GM12874 (cell line): ENCODE results near the gene OLIG2.

Experiments used
- TF ChIP-seq, protein P1 (sequence below): IDR thresholded peaks from 2 replicates; pipeline ENCODE4 v1.5.1; 2011; ENCODE audit warnings: low read depth, mild to moderate bottlenecking, control low read depth, low read length, moderate library complexity; ENCODE audit not compliant: insufficient read depth

The OLIG2 gene

DNA sequence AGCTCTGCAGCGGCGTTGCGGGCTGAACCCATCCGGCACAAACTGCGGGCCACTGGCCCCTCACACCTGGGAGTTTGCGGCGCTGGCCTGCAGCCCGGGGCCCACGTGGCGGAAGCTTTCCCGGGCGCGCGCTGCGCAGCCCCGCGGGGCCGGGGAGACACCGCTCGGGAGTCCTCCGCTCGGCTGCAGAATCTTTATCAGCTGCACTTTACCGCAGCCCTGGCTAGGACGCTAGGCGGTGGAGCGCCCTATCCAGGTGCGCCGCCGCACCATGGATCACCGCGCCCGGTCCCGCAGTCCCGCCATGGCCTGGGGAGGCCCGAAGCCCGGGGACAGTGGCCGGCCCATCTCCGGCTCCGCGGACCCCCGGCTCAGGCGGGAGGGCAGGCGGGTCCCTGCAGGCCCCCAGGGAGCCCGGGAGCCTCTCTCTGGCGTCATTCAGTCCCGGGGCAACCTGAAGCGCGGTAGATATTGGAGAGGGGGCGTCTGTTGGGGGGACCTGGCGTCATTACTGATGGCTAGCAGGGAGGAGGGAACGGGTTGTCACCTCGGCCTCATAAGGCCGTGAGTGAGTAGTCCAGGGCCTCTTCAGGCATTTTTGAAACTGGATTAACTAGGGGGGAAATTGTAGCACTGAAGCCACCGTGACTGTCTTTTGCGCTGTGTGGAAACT is 5.7 kb upstream of the OLIG2 start:
- TF ChIP-seq, protein P1, sequence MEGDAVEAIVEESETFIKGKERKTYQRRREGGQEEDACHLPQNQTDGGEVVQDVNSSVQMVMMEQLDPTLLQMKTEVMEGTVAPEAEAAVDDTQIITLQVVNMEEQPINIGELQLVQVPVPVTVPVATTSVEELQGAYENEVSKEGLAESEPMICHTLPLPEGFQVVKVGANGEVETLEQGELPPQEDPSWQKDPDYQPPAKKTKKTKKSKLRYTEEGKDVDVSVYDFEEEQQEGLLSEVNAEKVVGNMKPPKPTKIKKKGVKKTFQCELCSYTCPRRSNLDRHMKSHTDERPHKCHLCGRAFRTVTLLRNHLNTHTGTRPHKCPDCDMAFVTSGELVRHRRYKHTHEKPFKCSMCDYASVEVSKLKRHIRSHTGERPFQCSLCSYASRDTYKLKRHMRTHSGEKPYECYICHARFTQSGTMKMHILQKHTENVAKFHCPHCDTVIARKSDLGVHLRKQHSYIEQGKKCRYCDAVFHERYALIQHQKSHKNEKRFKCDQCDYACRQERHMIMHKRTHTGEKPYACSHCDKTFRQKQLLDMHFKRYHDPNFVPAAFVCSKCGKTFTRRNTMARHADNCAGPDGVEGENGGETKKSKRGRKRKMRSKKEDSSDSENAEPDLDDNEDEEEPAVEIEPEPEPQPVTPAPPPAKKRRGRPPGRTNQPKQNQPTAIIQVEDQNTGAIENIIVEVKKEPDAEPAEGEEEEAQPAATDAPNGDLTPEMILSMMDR, result no peak

DNA sequence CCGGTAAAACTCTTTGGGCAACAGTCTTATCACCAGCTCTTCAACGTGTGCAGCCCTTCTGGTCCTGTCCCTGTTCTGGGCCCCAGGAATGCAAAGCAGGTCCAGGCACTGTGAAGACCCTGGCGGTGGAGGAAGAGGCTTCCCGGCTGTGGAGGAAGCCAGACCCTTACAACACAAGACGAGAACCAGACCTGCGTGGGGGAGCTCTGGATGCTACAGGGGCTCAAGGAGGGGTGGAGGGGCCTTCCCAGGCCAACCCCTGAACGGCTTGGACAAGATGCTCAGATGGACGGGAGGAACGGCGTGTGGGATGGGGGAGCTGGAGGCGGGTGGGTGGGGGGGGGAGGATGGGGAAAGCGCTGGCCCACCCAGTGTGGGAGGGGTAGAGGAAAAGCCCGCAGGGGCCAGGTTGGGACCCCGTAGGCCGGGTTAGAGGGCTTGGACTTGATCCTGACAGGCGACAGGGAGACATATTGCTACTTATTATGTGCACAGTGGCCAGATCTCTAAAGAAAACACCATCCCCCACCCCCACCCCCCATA is 5.1 kb upstream of the OLIG2 start:
- TF ChIP-seq, protein P1, result no peak

DNA sequence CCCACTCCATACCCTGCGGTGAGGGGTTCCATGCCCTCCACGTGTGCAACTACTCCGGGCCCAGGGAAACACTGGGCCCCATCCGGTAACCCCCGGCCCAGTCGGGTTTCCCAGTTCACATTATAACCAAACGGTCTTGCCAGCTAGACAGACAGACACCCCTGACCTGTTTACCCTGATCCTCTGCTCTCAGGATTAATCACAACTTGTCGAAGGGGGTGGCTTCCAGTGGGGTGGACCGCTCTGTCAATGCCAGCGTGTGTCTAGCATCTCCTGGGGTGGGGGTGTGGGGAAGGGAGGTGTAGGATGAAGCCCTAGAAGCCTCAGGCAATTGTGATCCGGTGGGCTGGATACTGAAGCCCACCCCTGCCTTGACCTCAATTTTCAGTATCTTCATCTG is 4.6 kb upstream of the OLIG2 start:
- TF ChIP-seq, protein P1, result no peak

DNA sequence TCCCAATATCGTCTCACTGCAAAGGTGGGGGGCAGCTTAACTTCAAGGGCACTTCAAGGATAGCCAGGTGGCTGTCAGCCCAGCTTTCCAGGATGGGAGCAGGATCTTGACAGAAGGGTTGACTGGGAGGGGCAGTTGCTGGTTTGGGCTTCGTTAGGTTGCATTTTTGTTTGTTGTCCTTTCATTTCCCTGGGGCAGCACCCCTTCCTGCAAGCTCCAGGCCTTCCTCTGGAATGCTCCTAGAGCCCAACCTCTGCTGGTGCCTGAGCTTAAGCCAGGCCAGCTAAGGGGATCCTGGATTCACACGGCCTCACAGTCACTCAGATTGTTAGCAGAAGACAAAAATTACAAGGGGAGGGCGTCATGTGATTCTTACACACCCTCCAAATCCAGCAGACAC is 4.1 kb upstream of the OLIG2 start:
- TF ChIP-seq, protein P1, result no peak

DNA sequence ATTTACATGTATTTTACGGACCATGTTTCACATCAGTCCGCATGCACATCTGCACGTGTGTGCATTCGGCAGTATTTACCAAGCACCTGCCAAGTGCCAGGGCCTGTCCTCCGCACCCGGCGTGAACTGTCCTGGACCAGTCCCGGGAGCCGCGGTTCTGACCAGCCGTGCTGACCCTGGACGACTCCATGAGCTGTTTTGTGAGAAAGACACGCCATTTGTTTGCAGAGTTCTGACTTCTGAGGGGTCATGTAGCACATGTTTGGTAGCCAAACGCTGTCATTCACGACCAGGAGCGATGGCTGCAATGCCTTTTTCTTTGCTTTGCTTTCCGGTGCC is 3.3 kb upstream of the OLIG2 start:
- TF ChIP-seq, protein P1, result no peak

DNA sequence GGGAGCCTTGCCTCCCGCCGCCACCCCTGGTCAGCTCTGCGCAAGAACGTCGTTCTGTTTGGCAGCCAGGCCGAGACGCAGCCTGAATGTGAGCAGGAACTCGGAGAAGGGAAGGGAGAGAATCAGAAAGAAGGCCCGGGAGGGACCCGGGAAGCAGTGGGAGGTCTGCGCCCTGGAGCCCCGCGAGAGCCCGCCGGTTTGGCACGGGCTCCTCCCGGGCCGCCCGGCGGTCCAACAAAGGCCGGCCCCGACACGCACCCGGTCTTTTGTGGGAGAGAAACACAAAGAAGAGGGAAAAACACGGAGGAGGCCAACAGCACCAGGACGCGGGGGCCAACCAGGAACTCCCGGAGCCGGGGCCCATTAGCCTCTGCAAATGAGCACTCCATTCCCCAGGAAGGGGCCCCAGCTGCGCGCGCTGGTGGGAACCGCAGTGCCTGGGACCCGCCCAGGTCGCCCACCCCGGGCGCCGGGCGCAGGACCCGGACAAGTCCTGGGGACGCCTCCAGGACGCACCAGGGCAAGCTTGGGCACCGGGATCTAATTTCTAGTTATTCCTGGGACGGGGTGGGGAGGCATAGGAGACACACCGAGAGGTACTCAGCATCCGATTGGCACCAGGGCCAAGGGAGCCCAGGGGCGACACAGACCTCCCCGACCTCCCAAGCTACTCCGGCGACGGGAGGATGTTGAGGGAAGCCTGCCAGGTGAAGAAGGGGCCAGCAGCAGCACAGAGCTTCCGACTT is 2.7 kb upstream of the OLIG2 start:
- TF ChIP-seq, protein P1, result no peak

DNA sequence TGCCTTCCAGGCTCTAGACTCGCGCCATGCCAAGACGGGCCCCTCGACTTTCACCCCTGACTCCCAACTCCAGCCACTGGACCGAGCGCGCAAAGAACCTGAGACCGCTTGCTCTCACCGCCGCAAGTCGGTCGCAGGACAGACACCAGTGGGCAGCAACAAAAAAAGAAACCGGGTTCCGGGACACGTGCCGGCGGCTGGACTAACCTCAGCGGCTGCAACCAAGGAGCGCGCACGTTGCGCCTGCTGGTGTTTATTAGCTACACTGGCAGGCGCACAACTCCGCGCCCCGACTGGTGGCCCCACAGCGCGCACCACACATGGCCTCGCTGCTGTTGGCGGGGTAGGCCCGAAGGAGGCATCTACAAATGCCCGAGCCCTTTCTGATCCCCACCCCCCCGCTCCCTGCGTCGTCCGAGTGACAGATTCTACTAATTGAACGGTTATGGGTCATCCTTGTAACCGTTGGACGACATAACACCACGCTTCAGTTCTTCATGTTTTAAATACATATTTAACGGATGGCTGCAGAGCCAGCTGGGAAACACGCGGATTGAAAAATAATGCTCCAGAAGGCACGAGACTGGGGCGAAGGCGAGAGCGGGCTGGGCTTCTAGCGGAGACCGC is 2.0 kb upstream of the OLIG2 start:
- TF ChIP-seq, protein P1, result no peak
